ENCODE measurements around the gene ABCB10.

Gene ABCB10

DNA sequence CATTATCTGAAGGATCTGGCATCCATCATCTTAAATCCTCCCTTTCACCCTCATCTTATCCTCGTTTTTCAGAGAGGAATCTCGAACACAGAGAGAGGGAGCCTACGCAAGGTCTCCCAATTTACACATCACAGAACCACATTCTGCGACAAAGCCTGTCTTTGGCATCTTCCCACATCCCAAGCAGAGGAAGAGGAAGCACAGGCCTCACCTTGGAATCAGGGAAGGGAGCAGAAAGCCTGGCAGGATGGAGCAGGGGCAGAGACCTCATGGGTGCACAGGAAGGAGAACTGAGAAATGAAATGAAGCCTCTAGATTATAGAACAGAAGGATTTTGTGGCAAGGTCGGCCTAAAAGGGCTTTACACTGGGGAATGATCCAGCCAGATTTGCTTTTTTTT lies 5.8 kb downstream of the ABCB10 start:
- CTCF ChIA-PET = no interaction called here
- POLR2A ChIA-PET = no interaction called here
- TF ChIP-seq FOXM1 (IDR thresholded peaks at IDR 0.05; ENCODE audit: borderline replicate concordance) (no peak), SP1 (IDR thresholded peaks at IDR 0.05) (no peak), LEF1 (IDR thresholded peaks at IDR 0.05; ENCODE audit: borderline replicate concordance) (no peak), L3MBTL2 (conservative IDR thresholded peaks at IDR 0.05) (no peak), BHLHE40 (IDR thresholded peaks at IDR 0.05; ENCODE audit: borderline replicate concordance) (no peak), FOXK2 (IDR thresholded peaks at IDR 0.05) (no peak), SUZ12 (IDR thresholded peaks at IDR 0.05) (no peak), ELF4 (IDR thresholded peaks at IDR 0.05) (no peak), HDGF (IDR thresholded peaks at IDR 0.05; ENCODE audit: borderline replicate concordance) (no peak), ZNF384 (IDR thresholded peaks at IDR 0.05) (no peak), ARNT (IDR thresholded peaks at IDR 0.05) (no peak), TARDBP (IDR thresholded peaks at IDR 0.05) (no peak), FOXA1 (IDR thresholded peaks at IDR 0.05) (no peak), CTBP1 (IDR thresholded peaks at IDR 0.05; ENCODE audit: borderline replicate concordance) (no peak), NFRKB (IDR thresholded peaks at IDR 0.05) (no peak)
- TF ChIP-seq, protein P1, sequence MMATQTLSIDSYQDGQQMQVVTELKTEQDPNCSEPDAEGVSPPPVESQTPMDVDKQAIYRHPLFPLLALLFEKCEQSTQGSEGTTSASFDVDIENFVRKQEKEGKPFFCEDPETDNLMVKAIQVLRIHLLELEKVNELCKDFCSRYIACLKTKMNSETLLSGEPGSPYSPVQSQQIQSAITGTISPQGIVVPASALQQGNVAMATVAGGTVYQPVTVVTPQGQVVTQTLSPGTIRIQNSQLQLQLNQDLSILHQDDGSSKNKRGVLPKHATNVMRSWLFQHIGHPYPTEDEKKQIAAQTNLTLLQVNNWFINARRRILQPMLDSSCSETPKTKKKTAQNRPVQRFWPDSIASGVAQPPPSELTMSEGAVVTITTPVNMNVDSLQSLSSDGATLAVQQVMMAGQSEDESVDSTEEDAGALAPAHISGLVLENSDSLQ (IDR thresholded peaks at IDR 0.05) = no peak
- DNase-seq (ENCODE audit: extremely low spot score) = no peak

DNA sequence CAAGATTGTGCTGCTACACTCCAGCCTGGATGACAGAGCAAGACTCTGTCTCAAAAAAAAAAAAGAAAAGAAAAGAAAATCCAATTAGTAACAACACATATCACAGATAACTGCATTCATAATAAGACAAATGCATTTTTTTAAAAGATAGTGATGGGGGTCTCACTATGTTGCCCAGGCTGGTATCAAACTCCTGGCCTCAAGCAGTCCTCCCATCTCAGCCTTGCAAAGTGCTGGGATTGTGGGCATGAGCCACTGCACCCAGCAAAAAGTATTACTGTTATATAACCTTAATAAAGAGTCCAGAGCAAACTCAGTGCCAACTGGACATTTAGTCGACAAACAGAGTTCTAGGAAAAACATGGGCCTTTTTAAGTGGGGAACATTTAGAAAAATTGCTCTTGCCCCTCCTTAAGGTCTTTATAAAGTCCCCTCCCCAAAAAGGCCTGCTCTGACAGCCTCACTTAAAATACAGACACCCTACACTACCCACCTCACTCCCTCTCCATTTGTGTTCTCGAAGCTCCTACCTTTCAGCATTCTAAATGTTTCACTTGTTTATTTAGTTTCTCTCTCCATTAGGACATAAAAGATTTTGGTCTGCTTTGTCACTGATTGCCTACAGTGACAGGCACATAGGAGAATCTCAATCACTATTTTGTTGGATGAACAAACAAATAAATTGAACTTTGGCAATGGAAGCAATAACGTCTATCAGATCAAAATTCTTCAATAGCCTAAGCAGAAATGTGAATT lies 7.5 kb downstream of the ABCB10 start:
- TF ChIP-seq ELF4 (IDR thresholded peaks at IDR 0.05) = no peak
- no peak for TF ChIP-seq BHLHE40 (IDR thresholded peaks at IDR 0.05; ENCODE audit: borderline replicate concordance)
- TF ChIP-seq SP1 (IDR thresholded peaks at IDR 0.05) = no peak
- TF ChIP-seq NFRKB (IDR thresholded peaks at IDR 0.05) = no peak
- TF ChIP-seq LEF1 (IDR thresholded peaks at IDR 0.05; ENCODE audit: borderline replicate concordance) = no peak
- no peak for TF ChIP-seq FOXA1 (IDR thresholded peaks at IDR 0.05)
- no peak for TF ChIP-seq FOXM1 (IDR thresholded peaks at IDR 0.05; ENCODE audit: borderline replicate concordance)
- no peak for TF ChIP-seq HDGF (IDR thresholded peaks at IDR 0.05; ENCODE audit: borderline replicate concordance)
- TF ChIP-seq ZNF384 (IDR thresholded peaks at IDR 0.05) = no peak
- TF ChIP-seq L3MBTL2 (conservative IDR thresholded peaks at IDR 0.05) = no peak
- TF ChIP-seq, protein P1 (IDR thresholded peaks at IDR 0.05) = no peak
- TF ChIP-seq ARNT (IDR thresholded peaks at IDR 0.05) = no peak
- no peak for TF ChIP-seq CTBP1 (IDR thresholded peaks at IDR 0.05; ENCODE audit: borderline replicate concordance)
- no peak for TF ChIP-seq SUZ12 (IDR thresholded peaks at IDR 0.05)
- TF ChIP-seq TARDBP (IDR thresholded peaks at IDR 0.05) = no peak
- TF ChIP-seq FOXK2 (IDR thresholded peaks at IDR 0.05) = no peak
- CTCF ChIA-PET = interaction anchor here (1.0 kb wide), 1 partner anchor 8 kb away, joined by 3 read pairs; no protein-coding TSS in a partner anchor
- no peak for DNase-seq (ENCODE audit: extremely low spot score)
- POLR2A ChIA-PET = interaction anchor here (1.2 kb wide), 1 partner anchor 64 kb away, joined by 3 read pairs; no protein-coding TSS in a partner anchor

DNA sequence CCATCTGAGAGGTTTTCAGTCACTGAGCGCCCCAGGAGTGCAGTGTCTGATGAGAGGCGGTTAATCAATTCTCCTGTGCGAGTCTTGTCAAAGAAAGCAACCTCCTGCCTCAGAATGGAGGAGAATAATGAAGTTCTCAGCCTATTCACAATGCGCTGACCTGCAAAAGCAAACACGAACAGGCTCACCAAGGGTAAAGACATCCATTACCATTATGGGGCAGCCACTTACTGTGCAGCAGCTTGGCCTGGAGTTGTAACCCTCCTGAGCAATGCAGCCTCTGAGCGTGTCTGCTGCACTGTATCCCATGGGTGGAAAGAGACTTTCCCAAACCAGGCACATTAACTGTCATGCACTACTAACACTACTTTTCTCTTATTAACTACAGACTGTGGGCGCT lies 11.0 kb downstream of the ABCB10 start:
- no peak for TF ChIP-seq TARDBP (IDR thresholded peaks at IDR 0.05)
- no peak for TF ChIP-seq ZNF384 (IDR thresholded peaks at IDR 0.05)
- no peak for TF ChIP-seq SUZ12 (IDR thresholded peaks at IDR 0.05)
- TF ChIP-seq, protein P1 (IDR thresholded peaks at IDR 0.05) = no peak
- no peak for TF ChIP-seq HDGF (IDR thresholded peaks at IDR 0.05; ENCODE audit: borderline replicate concordance)
- no peak for TF ChIP-seq CTBP1 (IDR thresholded peaks at IDR 0.05; ENCODE audit: borderline replicate concordance)
- no peak for TF ChIP-seq SP1 (IDR thresholded peaks at IDR 0.05)
- no peak for TF ChIP-seq ELF4 (IDR thresholded peaks at IDR 0.05)
- no peak for TF ChIP-seq FOXM1 (IDR thresholded peaks at IDR 0.05; ENCODE audit: borderline replicate concordance)
- TF ChIP-seq FOXA1 (IDR thresholded peaks at IDR 0.05) = no peak
- TF ChIP-seq L3MBTL2 (conservative IDR thresholded peaks at IDR 0.05) = no peak
- TF ChIP-seq ARNT (IDR thresholded peaks at IDR 0.05) = no peak
- no peak for TF ChIP-seq BHLHE40 (IDR thresholded peaks at IDR 0.05; ENCODE audit: borderline replicate concordance)
- TF ChIP-seq FOXK2 (IDR thresholded peaks at IDR 0.05) = no peak
- no peak for TF ChIP-seq NFRKB (IDR thresholded peaks at IDR 0.05)
- TF ChIP-seq LEF1 (IDR thresholded peaks at IDR 0.05; ENCODE audit: borderline replicate concordance) = no peak
- no peak for DNase-seq (ENCODE audit: extremely low spot score)
- POLR2A ChIA-PET = interaction anchor here (3.0 kb wide), 1 partner anchor 11 kb away, joined by 12 read pairs; the partner anchor contains the start of gene ABCB10
- CTCF ChIA-PET = interaction anchor here (0.6 kb wide), 1 partner anchor 19 kb away, joined by 3 read pairs; no protein-coding TSS in a partner anchor

DNA sequence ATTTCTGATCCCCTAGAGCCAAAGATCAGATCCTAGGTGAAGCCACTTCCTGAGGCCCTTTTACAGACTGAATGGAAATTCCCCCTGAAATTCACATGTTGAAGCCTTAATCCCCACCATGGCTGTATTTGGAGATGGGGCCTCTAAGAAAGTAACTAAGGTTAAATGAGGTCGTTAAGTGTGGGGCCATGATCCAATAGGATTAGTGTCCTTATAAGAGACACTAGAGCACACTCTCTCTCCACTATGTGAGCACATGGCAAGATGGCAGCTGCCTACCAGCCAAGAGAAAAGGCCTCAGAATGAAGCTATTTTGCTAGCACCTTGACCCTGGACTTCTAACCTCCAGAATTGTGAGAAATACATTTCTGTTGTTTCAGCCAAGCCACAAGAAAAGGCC lies 13.9 kb downstream of the ABCB10 start:
- TF ChIP-seq TARDBP (IDR thresholded peaks at IDR 0.05) (no peak), FOXM1 (IDR thresholded peaks at IDR 0.05; ENCODE audit: borderline replicate concordance) (no peak), BHLHE40 (IDR thresholded peaks at IDR 0.05; ENCODE audit: borderline replicate concordance) (no peak), ARNT (IDR thresholded peaks at IDR 0.05) (no peak; the same call in 1 of the 2 replicates), HDGF (IDR thresholded peaks at IDR 0.05; ENCODE audit: borderline replicate concordance) (no peak), FOXK2 (IDR thresholded peaks at IDR 0.05) (no peak), NFRKB (IDR thresholded peaks at IDR 0.05) (no peak), CTBP1 (IDR thresholded peaks at IDR 0.05; ENCODE audit: borderline replicate concordance) (no peak), L3MBTL2 (conservative IDR thresholded peaks at IDR 0.05) (no peak), SP1 (IDR thresholded peaks at IDR 0.05) (no peak), SUZ12 (IDR thresholded peaks at IDR 0.05) (no peak), ELF4 (IDR thresholded peaks at IDR 0.05) (no peak), FOXA1 (IDR thresholded peaks at IDR 0.05) (no peak)
- POLR2A ChIA-PET = no interaction called here
- CTCF ChIA-PET = no interaction called here
- DNase-seq (ENCODE audit: extremely low spot score) = no peak

DNA sequence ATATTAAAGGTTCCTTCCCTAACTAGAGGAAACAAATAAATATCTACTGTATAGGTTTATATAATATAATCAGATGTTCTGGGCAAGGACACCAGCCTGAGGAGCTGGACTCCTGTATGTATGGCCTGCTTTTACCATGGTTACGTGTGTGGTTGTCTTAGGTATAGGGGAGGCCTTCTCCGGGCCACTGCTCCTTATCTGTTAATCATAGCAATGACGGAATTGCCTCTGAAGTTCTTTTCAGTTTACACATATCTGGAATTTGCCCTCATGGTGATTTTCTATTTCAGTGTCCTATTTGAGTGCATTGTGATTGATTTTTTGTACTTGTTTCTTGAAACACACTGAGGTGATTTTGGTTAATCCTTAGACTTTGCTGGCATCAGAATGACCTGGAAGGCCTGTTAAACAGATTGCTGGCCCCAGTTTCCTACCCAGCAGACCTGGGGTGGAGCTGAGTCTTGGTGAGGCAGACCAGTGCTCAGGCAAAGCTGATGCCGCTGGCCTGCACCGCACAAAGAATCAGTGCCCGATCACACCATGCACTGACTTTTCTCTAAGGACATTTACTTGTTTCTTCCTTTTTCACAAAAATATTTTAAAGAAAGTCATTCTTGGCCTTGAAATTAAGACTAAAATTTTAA lies 18.5 kb downstream of the ABCB10 start:
- no peak for DNase-seq (ENCODE audit: extremely low spot score)
- no peak for TF ChIP-seq FOXK2 (IDR thresholded peaks at IDR 0.05)
- no peak for TF ChIP-seq ARNT (IDR thresholded peaks at IDR 0.05)
- ChIA-PET CTCF (no interaction called here), POLR2A (no interaction called here)
